GM19035 (cell line): Measurements from ENCODE around the gene ASPA.
"Not testable (repeated sequence)": the region's sequence is repeated elsewhere in the genome, so short reads cannot be mapped to it uniquely, and the experiment has no call there.

Source experiments
- ATAC-seq: cut with Tn5 transposase; IDR thresholded peaks from one replicate; pipeline ENCODE4 v1.9.1; 2021; ENCODE audit not compliant: unreplicated experiment

Gene ASPA

DNA sequence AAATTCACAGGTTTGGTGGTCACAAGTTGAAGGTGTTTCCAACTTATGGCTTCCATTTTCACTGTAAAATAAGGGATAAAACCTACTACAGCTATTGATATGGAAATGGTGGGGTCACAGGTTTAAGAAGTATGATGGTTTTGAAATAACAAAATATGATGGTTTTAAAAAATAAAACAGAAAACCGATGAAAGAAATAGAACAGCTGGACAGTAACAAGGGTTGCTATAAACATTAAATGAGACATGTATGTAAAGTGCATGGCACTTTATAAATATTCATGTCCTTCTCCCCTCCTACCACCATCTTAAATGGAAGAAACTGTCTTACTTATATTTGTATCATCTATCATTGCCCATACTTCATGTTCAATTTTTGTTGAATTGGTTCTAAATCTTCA, 31.3 kb downstream of the ASPA start:
- no peak for ATAC-seq

DNA sequence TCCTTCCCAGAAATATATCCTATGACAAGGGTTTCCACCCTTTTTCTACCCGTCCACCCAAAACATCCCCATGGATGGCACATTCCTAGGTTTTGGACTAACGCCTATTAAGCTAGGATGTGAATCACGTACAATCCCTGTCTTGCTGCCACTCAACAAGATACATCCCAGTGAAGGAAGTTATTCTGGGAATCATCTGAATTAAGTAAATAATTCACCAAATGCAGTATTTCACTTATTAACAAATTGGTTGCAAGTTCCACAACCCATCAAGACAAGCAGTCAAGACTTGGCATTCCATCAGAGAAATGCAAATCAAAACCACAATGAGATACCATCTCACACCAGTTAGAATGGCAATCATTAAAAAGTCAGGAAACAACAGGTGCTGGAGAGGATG, 32.1 kb downstream of the ASPA start:
- no peak for ATAC-seq

DNA sequence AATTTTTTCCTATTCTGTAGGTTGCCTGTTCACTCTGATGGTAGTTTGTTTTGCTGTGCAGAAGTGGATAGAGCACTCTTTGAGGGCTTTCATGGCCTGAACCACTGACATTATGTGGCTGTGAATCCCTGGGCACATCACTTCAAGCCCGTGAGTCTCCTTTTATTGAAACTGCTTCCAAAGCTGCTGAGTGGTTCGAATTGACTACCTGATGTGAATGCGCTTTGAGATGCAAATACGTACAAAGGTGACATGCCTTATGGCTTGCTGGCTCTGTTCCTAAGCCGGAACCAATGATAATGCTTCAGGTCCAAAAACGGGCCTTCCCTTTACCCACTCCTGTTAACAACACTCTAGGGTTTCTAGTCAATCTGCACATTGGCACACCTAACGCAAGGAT, 34.3 kb downstream of the ASPA start:
- no peak for ATAC-seq

DNA sequence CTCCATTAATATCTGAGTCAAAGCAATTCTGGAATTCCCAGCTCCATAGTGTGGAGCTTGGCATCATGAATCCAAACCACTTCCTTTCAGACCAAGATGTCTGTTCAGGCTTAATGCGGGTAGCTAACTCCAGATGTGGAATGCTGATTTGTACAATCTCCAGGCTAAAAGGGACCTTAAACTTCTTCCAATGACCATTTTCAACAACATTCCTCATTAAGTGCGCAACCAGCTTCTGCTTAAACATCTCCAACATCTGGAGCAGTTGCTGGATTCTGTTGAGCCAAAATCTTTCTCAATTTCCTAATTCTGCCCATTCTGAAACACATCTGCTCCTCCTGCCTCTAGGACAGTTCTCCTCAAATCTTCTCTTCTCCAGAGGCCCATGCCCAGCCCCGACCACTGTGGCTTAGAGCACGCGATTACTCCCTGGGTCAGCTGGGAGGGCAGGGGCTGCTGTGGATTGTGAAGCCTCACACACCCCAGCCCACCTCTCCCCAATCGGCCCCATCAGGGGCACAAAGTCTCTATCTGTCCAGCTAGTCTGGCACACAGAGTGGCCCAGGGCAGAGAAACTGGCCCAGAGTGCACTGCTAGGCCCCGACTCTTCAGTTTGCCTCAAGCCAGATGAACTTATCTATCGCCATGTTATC, 36.2 kb downstream of the ASPA start:
- no peak for ATAC-seq

DNA sequence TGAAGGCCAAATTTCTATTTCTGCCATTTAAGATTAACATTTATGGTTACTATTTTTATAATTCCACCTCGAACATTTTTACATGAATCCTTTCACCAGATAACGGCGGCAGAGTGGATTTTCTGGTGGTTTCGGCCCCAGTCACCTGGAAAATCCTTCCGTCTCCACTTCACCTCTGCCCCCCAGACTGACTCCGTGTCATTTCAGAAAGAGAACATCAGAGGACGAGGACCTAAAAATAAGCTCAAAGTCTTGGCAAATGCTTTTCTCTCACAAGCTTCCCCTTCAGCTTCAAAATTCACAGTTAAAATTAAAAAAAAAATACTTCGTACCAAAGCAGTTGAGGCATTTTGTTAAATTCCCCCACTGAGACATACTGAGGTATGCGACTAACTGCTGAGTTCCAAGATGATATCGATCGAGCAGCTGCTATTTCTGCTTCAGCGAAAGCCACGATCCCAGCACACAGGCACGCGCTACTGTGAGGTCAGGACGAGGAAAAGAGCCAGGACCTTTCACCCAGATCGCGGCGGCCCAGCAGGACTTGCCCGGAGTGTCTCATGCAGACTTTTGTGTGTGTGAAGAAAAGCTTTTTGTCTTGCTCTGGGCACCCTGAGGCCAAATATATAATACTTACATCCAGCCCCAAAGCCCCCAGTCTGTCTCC, 36.8 kb downstream of the ASPA start:
- ATAC-seq, result no peak

DNA sequence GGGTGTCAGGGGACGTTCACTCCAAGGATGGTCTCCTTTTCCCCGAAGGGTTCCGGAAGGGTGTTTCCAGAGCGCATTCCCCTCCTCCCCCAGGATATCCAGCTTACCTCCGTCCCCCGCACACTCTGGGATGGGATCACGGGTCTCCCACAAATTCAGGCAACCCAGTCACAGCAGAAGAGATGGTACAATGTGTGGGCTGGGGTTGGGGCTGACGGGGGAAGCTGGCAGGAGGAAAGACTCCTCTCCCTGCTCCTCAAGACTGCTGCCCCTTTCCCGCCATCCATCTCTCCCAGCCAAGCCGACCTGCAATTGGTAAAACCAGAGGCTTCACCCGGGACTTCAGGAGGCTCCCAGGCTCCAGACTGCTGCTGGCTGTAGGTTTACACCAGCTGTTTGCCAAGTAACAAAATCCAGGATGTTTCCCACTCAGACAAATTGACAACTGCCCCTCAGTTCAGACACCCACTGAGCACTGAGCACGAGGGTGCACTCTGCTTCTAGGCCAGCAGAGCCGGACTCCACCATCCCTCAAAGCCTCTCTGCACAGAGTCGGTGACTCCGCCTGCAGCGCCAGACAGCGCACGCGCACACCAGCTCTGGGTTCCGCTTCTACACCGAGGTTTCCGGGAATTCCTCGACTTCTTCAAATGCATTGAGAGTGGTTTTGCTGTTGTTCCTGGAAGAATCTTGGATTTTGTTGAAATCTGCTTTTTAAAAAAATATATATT, 37.7 kb downstream of the ASPA start:
- ATAC-seq, result no peak

DNA sequence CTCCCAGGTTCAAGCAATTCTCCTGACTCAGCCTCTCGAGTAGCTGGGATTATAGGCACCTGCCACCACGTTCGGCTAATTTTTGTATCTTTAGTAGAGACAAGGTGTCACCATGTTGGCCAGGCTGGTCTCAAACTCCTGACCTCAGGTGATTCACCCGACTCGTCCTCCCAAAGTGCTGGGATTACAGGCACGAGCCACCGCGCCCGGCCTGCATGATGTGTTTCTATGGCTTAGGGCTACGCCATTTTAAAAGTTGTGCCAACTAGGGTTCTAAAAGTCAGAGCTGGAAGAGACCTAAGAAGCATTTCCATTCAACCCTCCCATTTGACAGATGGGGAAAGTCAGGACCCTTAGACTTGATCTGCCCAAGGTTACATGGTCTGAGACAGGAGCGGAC, 38.4 kb downstream of the ASPA start:
- ATAC-seq, result not testable (repeated sequence)

DNA sequence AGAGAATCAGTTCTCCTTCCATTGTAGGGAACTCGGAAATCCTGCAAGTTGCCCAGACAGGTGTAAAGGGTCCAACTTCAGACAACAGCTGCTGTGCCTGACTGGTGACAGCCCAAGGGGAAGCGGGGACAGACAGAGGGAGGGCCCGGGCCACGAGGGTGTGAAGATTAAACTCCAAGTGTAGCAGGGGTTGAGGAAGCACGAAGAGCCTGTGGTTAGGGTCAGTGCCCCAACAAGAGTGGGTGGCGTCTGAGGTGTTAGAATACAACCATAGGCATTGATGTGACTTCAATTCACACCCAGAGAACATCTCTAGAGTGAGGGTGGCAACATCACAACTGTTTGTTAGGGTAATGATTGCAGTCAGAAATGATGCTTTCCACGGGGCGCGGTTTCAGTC, 39.1 kb downstream of the ASPA start:
- ATAC-seq, result no peak

DNA sequence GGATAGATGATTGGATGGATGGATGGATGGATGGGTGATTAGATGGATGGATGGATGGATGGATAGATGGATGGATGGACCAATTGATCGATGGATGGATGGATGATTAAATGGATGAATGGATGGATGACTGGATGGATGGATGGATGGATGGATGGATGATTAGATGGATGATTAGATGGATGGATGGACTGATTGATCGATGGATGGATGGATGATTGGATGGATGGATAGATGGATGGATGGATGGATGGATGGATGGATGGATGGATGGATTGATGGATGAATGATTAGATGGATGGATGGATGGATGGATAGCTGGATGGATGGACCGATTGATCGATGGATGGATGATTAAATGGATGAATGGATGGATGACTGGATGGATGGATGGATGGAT, 43.7 kb downstream of the ASPA start:
- not testable (repeated sequence) for ATAC-seq

DNA sequence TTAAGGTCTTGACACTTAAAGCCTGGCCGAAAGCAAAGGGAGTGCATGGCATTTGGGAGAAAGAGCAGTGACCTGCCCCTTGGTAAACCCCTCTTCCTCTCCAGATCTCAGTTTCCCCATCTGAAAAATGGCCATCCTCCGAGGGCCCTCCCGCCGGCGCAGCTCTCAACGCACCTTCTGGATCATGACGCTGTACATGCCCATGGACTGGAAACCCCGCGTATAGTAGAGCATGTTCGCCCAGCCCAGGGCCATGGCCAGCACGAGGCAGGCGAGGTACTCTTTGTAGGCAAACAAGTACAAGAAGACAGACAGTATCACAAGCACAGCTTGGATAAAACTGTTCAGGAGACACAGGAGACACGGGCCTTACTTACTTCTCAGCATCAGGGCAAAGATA, 48.2 kb downstream of the ASPA start:
- no peak for ATAC-seq

DNA sequence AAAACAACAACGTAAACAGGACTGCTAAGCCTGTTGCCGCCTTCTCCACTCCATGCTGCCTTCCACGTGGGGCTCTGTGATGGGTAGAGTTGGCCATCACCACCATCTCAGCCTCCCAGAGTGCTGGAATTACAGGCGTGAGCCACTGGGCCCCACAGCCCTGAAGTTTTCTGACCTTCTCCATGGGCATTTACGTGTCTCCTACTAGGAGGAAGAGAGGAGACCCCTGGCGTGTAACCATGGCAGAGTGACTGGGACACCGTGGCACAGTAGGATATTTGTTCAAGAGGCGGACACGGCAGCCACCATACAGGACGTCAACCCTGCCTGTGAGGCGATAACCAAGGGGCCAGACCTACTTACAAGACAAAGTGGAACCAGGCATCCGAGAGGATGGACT, 50.7 kb downstream of the ASPA start:
- no peak for ATAC-seq

DNA sequence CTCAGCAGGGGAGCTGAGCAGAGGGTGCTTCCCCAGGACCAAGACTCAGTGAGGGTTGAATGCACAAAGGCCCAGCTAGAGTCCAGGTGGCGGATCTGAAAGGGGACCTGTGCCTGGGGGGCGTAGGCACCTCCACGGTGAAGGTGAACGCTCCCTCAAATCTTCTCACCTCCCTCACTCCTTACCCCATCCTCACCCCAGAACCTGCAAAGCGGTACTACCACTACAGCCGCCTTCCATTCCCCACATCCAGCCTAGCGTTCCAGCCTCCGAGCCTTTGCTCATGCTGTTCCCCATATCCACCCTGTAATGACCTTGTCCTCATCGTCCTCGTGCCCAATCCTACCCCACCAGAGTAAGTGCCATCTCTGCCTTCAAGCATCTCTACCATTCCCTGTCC, 51.2 kb downstream of the ASPA start:
- no peak for ATAC-seq

DNA sequence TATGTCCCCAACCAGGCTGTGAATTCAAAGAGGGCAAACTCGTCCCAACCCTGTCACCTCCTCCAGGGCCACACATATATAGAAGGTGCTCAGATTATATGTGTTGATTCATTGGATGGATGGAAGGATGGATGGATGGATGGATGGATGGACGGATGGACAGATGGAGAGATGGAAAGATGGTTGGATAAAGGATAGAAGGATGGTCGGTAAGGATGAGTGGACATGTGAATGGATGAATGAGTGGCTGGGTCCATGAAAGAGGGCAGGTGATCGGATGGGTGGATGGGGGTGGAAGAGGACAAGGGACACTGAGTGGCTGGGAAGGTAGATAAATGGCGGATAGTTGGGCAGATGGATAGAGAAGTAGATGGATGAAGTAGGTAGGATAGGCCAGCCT, 51.7 kb downstream of the ASPA start:
- ATAC-seq, result no peak

DNA sequence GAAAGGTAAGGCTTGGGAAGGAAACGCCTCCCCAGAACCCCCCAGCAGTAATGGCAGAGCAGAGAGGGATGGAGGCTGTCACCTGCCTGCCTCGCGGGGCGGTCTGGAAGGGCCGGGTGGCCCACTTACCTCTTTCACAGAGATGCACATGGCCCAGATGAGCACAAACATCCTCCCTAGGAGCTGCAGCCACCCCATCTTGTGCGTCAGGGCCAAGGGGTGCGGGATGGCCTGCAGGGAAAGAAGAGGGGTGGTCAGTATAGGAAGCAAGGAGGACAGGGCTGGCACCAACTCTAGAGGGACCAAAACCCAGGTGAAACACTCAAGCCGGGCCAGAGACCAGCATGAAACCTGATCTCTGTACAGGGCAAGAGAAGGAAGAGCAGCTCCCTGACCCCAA, 52.1 kb downstream of the ASPA start:
- no peak for ATAC-seq

DNA sequence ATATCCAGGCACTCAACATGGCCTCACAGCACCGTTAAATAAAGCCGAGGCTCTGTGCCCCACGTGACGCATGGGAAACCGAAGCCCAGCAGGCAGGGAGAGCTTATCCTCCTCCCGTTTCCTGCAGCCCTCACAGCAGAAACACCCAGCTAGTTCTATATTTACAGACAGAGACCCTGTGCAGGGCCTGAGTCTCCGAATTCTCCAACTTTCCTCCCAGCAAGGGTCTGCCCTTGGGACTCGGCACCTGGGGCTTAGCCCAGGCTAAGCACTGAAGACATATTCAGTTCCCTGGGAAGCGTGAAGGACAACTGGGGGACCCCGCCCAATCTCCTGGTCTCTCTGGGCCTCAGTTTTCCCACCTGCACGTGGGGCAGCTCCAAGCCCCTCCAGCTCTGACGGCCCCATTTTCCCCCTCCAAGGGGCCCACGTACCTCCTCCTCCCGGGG, 52.6 kb downstream of the ASPA start:
- ATAC-seq, result no peak

DNA sequence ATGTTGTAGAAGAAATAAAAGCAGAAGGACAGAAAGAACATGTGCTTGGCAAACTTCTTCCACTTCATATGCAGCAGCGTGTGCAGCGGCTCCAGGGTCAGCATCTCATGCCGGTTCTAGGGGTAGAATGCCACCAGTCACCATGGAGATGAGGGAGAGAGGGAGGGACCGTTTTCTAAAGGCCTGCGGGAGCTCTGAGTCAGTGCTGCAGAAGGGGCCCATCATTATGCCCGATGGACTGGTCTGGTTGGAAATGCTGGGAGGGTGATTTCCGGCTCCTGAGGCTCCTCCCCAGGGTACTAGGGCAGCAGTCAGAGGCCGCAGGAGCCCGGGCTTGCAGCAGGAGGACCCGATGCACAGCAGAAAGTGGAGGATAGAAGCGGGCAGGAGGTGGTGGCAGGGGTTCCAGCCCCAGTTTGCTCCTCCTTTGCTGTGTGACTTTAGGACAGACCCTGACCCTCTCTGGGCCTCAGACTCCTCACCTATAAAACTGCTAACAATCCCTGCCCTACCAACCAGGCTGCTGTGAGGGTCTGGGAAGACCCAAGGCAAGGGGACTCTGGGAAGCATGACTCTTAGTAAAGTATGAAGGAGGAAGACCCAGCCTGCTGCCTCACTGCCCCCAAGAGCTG, 53.2 kb downstream of the ASPA start:
- no peak for ATAC-seq

DNA sequence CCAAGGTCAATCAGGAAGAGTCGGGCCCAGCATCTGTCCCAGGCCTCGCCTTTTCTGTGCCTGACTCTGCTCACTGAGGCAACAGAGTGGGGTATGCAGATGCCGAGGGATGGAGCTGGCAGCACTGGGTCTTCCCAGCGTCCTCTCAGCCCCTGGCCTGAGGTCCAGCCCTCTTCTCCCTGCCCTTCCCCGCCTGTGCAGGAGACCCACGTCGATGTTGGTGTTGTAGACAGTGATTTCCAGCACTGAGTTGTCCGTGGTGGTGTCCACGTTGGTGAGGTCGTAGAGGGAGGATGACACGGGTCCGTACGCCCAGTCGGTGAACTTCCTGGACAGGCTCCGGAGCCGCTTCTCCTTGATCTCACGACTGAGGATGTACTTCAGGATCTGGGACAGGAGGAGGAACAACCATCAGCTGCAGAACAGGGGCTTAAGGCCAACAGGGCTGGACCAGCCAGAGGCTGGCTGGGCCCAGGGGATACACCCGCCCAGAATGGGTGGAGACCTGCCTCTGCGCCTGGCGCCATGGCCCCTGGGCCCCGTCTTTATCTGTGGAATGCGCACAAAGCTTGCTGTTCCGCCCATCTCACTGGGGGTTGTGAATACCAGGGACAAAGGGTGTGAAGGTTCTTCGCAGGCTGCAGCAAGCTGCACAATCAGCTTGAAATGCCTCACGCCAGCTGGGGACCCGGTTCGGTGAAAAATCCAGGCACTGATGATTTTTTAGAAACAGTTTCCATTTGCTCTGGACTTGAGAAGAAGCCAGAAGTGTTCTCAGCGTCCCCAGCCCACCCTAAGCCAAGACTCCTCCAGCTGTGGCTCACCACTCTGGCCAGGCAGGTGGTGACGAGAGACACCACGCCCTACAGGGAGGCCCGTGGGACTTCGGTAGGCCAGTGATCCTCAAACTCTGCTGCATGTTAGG, 54.3 kb downstream of the ASPA start:
- no peak for ATAC-seq

DNA sequence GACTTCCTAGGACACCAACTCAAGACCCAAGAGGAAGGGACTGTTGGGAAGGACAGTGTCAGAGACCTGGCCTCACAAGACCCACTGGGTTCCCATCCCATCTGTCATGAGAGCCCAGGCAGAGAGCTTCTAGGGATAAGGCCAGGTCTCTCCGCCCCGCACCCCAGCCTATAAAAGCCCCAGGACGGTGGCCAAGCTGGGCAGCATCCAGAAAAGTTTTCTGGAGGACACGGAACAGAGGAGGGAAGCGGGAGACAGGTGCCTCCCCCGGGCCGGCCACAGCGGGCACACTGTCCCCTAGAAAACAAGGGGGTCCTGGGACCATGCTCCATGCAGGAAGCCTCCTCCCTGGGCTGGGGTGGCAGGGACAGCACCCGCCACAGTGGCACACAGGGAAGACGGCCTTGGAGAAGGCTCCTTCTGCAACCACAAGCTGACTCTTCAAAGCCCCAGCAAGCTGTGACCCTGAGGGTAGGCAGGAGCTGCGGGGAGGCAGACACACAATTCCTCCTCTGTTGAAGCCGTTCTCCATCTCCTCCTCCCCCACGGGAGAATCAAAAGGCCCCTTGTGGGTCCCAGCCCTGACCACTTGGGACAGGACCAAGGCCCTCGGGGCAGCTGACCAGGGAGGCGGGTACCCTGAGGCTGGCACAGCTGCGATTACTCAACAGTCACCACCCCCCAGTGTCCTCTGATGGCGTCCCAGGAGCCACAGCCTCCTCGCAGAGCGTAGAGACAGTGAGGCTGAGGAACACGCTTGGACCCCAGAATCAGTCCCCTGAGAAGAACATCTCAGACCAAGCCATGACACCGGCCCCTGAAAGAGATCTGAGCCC, 55.7 kb downstream of the ASPA start:
- no peak for ATAC-seq

DNA sequence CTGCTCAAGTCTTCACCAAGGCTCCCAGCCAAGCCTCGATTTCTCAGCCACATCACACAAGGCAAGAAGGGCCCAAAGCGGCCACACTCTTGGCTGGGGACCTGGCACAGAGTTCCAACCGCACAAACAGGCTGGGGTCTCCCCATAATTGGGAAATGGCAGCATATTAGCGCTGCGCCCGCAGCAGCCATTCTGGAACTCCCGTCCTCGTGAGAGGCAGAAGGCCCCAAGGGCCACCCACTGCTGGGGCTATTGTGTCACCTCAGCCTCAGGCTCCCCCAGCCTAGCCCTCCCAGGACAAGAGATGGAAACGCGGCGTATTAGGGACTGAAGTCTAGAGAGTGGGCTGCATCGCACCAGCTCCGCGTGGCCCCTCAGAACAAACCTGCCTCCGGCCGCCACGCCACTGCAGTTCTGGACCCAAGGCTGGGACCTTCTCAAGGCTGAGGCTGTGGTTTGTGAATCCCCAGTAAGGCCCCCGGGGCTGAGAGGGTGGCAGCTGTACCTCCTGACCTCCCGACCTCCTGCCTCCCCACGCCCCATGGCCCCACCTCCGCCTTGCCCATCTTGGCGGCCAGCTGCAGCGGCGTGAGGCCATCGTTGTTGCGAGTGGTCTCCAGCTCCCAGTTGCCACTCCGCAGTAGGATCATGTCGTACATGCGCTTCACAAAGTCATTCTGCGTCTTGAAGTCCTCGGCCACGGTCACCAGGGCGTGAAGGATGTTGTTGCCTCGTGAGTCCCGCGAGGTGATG, 56.5 kb downstream of the ASPA start:
- ATAC-seq, result no peak
